Spleen (tissue), 11 donors: ENCODE data around the gene FOXM1. TPM values are rescaled to one million over a fixed set of nuclear protein-coding genes. Genes with fewer than 3 reads are reported as not detected.

ENCODE experiments used
- DNase-seq: peaks from one replicate; pipeline ENCODE4 v3.0.0-alpha.2; 2020
- H3K27ac ChIP-seq, 8 donors: fragments of 200-600 bp; sonication (generic) in 7 of 8; 1 replicate in 4 of 8; 2 replicates in 4 of 8; pipeline versions ENCODE4 v1.5.0 to v1.8.0; 2016 to 2021; ENCODE audit warnings: inconsistent platforms in 4 of 8, mild to moderate bottlenecking in 4 of 8, moderate library complexity in 1 of 8
- H3K27me3 ChIP-seq, 7 donors: fragments of 200-600 bp; sonication (generic) in 6 of 7; replicated peaks in 1 of 7; 1 replicate in 4 of 7; 2 replicates in 3 of 7; pipeline versions ENCODE4 v1.5.0 to v1.8.0; 2016 to 2021; ENCODE audit warnings: inconsistent platforms in 3 of 7, mild to moderate bottlenecking in 1 of 7
- H3K36me3 ChIP-seq, 6 donors: fragments of 200-600 bp; sonication (generic) in 5 of 6; 1 replicate in 4 of 6; 2 replicates in 2 of 6; pipeline versions ENCODE4 v1.5.0 to v1.8.0; 2016 to 2021; ENCODE audit warnings: inconsistent platforms in 2 of 6
- H3K4me1 ChIP-seq, 6 donors: fragments of 200-600 bp; sonication (generic) in 5 of 6; 1 replicate in 3 of 6; 2 replicates in 3 of 6; pipeline versions ENCODE4 v1.5.0 to v1.8.0; 2016 to 2021; ENCODE audit warnings: inconsistent platforms in 3 of 6
- H3K4me3 ChIP-seq, 8 donors: fragments of 200-600 bp; sonication (generic) in 7 of 8; 1 replicate in 4 of 8; 2 replicates in 4 of 8; pipeline versions ENCODE4 v1.5.0 to v1.8.0; 2016 to 2021; ENCODE audit warnings: inconsistent platforms in 4 of 8, mild to moderate bottlenecking in 4 of 8, moderate library complexity in 2 of 8
- H3K9me3 ChIP-seq, 8 donors: fragments of 200-600 bp; sonication (generic) in 7 of 8; 1 replicate in 4 of 8; 2 replicates in 4 of 8; pipeline versions ENCODE4 v1.5.0 to v1.8.0; 2016 to 2021; ENCODE audit warnings: inconsistent platforms in 4 of 8
- POLR2A ChIP-seq, 3 donors: fragments of 450-650 bp; IDR thresholded peaks; one replicate each; pipeline ENCODE4 v1.5.1; 2017; ENCODE audit warnings: antibody characterized with exemption in 3 of 3, mild to moderate bottlenecking in 1 of 3
- POLR2AphosphoS5 ChIP-seq, 3 donors: sonication (generic); formaldehyde crosslinking; IDR thresholded peaks; one replicate each; pipeline ENCODE4 v1.5.1; 2017; ENCODE audit warnings: antibody characterized with exemption in 3 of 3
- WGBS, 5 donors: extraction: QIAGEN DNeasy Blood & Tissue Kit in 3 of 5; methylation state at CpG; one replicate each; pipeline versions ENCODE4 v1.1.5 to v1.1.7; 2013 to 2018; 5-methylcytosine and 5-hydroxymethylcytosine counted together
- intact Hi-C: fragments of 100-400 bp; cut with DNase I; formaldehyde crosslinking; loops from one replicate; pipeline ENCODE4 v1.15.0; 2023; ENCODE audit warnings: low total_unique reads
- polyA plus RNA-seq, 3 donors: library from polyadenylated mRNA; stranded (reverse); fragments of 200-250 nt; gene quantifications; one replicate each; pipeline ENCODE4 v1.2.1, GENCODE V29; 2013
- total RNA-seq, 7 donors: library from RNA; depleted of rRNA in 3 of 7; stranded (reverse); fragments of >200 nt in 3 of 7; fragmentation: NEBNext Ultra II Directional in 4 of 7; extraction: Animal tissue kit (Norgen Biotek cat#: 25700) in 4 of 7; gene quantifications; one replicate each; pipeline versions ENCODE4 v1.1.0 to v1.2.1, GENCODE V29; 2016 to 2021
- TF ChIP-seq, protein P1 (sequence below), 11 experiments: fragments of 200-600 bp in 7 of 11; fragments of 450-650 bp in 4 of 11; sonication (generic) in 4 of 11; IDR thresholded peaks in 8 of 11; conservative IDR thresholded peaks in 3 of 11; 1 replicate in 7 of 11; 2 replicates in 4 of 11; pipeline versions ENCODE4 v1.4.0 to v1.8.0; 2016 to 2021; ENCODE audit warnings: antibody characterized with exemption in 11 of 11, inconsistent platforms in 4 of 11, mild to moderate bottlenecking in 1 of 11
- donor health status: healthy with polysubstance abuse.
- donor health status: DM: no; HTN: no; CAD: no; lungs with moderate emphysema.
- donor health status: DM: no; HTN: no; CAD: no.
- donor health status: Bipolar disorder and iron deficiency.
- donor health status: healthy.
- donor health status: DM: no; HTN: no; CAD: no.
- donor health status: DM: yes; HTN: yes; CAD: no.

Gene FOXM1
- total and polyA plus RNA-seq, 10 donors: 1.8 to 10.2 (median 4.5) TPM

DNA sequence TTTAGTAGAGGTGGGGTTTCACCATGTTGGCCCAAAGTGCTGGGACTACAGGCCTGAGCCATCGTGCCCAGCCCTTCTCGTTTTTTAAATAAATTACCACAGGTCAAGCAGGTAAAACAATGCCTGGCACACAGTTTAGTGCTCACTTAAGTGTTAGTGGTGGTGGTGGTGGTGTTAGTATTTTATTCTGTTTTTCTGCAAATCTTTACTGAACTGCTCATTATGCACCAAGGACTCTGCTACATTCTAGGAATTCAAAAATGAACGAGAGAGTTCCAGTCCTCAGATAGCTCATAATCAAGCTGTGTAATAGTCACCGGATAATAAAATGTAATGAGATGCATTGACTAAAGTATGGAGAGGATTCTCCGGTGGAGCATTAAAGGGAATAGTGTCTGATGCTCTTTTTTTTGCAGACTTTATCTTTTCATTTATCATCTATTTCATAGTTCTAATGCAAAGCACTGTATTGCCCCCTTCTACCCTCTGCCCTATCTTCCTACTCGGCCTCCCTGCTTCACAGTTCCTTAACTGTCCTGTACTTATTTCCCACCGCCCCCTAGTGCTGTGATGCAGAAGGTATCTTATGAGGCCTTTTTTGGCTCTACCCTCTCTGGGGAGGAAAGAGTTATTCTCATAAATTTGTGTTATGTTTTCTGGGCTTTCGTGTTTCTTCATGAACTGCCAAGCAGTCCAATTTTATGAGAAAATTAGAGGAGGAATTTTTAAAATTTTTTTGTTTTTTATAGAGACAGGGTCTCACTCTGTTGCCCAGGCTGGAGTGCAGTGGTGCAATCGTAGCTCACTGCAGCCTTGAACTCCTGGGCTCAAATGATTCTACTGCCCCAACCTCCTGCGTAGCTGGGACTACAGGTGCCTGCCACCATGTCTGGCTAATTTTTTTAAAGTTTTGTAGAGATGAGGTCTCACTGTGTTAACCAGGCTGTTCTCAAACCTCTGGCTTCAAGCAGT, 63.5 kb downstream of the FOXM1 start:
- Histone ChIP-seq H3K27me3 (no peaks in the 10 kb centered on the region), H3K36me3 (peaks cover 0 to 42% (median 17%) of the 10 kb centered on the region in 6 donors), H3K9me3 (no peaks in the 10 kb centered on the region), H3K4me1 (peaks cover 16 to 40% (median 33%) of the 10 kb centered on the region in 6 donors), H3K4me3 (peak overlapping the region; percentile 59 to 91 (median 75)), H3K27ac (peak overlapping the region; percentile 90 to 98 (median 94))
- TF ChIP-seq POLR2AphosphoS5 (IDR thresholded peaks at IDR 0.05) (no peak), POLR2A (IDR thresholded peaks at IDR 0.05) (no peak)
- TF ChIP-seq, protein P1, sequence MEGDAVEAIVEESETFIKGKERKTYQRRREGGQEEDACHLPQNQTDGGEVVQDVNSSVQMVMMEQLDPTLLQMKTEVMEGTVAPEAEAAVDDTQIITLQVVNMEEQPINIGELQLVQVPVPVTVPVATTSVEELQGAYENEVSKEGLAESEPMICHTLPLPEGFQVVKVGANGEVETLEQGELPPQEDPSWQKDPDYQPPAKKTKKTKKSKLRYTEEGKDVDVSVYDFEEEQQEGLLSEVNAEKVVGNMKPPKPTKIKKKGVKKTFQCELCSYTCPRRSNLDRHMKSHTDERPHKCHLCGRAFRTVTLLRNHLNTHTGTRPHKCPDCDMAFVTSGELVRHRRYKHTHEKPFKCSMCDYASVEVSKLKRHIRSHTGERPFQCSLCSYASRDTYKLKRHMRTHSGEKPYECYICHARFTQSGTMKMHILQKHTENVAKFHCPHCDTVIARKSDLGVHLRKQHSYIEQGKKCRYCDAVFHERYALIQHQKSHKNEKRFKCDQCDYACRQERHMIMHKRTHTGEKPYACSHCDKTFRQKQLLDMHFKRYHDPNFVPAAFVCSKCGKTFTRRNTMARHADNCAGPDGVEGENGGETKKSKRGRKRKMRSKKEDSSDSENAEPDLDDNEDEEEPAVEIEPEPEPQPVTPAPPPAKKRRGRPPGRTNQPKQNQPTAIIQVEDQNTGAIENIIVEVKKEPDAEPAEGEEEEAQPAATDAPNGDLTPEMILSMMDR (IDR thresholded peaks at IDR 0.05 in 8 of 11, conservative IDR thresholded peaks at IDR 0.05 in 3 of 11): peak in 10 of 11 experiments; percentile 30 to 68 (median 57)
- DNase-seq: peak; percentile 37
- intact Hi-C loops: no loop called here
- WGBS, 5 donors: 12 to 20% (median 16%) methylated on average over 10 of the region's 10 CpGs

DNA sequence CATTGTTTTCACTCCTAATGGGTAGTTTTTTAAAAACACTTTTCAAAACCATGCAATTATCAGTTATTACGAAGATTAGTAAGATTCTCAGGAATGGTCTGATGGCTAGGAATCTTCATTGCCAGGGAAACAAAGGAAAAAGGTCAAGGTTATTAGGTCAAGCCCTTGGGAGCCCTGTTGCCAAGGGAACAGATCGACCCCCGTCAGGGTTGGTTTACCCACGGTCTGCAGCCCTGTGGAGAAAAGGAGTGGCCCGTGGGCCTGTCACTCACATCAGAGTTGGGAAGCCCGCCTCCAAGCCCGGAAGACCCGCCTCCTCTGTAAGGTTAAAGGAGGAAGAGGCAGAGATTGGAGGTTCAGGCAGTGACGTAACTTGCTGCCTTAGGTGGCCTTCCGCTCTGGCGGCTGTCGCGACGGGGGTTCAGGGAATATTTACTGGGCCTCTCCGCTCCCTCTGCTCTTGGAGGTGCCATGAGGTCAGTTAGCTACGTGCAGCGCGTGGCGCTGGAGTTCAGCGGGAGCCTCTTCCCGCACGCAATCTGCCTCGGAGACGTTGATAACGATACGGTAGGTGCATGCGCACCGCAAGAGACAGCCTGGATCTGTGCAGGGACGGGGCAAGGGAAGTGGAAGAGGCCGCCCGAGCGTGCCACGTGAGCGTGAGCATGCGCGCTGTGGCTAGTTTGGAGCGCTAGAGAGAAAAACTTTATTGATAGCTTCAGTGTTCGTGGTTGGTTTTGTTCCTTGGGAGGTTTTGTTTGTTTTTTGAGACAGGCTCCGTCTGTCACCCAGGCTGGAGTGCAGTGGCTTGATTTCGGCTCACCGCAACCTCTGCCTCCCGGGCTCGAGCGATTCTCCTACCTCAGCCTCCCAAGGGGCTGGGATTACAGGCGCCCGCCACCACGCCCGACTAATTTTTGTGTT, 64.4 kb downstream of the FOXM1 start, which contains the start of gene ITFG2:
Gene ITFG2 (plus strand): TSS at position 379 of the 924 bp plus-strand sequence. CDS start 93 bp downstream, at position 472.
- H3K4me3 ChIP-seq: peak within 1 kb of the TSS; percentile 59 to 91 (median 75)
- WGBS, 5 donors: 0 to 2% (median 1%) methylated on average over 25 to 48 of the region's 48 CpGs
- peaks cover 0 to 33% (median 8%) of the 10 kb centered on the region in 6 donors for H3K36me3 ChIP-seq
- H3K9me3 ChIP-seq: no peaks in the 10 kb centered on the region
- H3K27me3 ChIP-seq: no peaks in the 10 kb centered on the region
- TF ChIP-seq POLR2A (IDR thresholded peaks at IDR 0.05): peak; percentile 27 to 88 (median 85)
- peak; percentile 99 for TF ChIP-seq POLR2AphosphoS5 (IDR thresholded peaks at IDR 0.05)
- TF ChIP-seq, protein P1 (IDR thresholded peaks at IDR 0.05 in 8 of 11, conservative IDR thresholded peaks at IDR 0.05 in 3 of 11): peak in 3 of 11 experiments; percentile 14 to 33 (median 28)
- H3K27ac ChIP-seq: peak within 1 kb of the TSS; percentile 90 to 98 (median 94)
- intact Hi-C loops: no loop called here
- H3K4me1 ChIP-seq: peaks cover 16 to 40% (median 33%) of the 10 kb centered on the region in 6 donors
- DNase-seq: peak; percentile 99

DNA sequence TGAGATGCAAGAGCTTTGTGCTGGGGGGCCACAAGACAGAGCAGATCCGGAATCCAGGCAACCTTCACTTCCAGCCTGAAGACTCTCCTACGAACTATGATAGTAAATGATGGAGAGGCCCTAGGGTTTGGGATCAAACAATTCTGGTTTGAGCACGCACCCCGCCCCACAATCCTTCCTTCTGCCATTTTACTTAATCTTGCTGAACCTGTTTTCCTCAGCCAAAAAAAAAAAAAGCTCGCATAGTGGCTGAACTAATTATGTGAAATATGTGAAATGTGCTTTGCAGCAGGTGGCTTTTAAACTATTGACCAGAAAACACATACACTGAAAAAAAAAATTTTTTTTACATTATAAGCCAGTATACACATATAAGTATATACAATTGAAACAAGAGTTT, 65.2 kb downstream of the FOXM1 start:
- 83 to 88% (median 87%) methylated on average over 5 of the region's 5 CpGs for WGBS, 5 donors
- TF ChIP-seq POLR2A (IDR thresholded peaks at IDR 0.05): no peak
- TF ChIP-seq POLR2AphosphoS5 (IDR thresholded peaks at IDR 0.05): no peak
- TF ChIP-seq, protein P1 (IDR thresholded peaks at IDR 0.05 in 8 of 11, conservative IDR thresholded peaks at IDR 0.05 in 3 of 11): no peak
- Histone ChIP-seq H3K4me3 (peak overlapping the region in 7 of 8 donors; percentile 59 to 91 (median 72)), H3K4me1 (peaks cover 16 to 40% (median 33%) of the 10 kb centered on the region in 6 donors), H3K27ac (peak overlapping the region in 7 of 8 donors; percentile 90 to 98 (median 94)), H3K9me3 (no peaks in the 10 kb centered on the region), H3K27me3 (no peaks in the 10 kb centered on the region), H3K36me3 (peaks cover 0 to 26% (median 3%) of the 10 kb centered on the region in 6 donors)
- intact Hi-C loops: no loop called here
- peak; percentile 31 for DNase-seq

Other genes starting within 250 kb of the FOXM1 start
- gene FKBP4, start 82.2 kb downstream of the FOXM1 start, total RNA-seq: 10 to 100 TPM; 14.3 to 65.6 (median 27.4) TPM
- 10 to 100 TPM in 2 of 3 donors, 1 to 10 TPM in 1; 8.3 to 24.5 (median 15.8) TPM for gene FKBP4, start 82.2 kb downstream of the FOXM1 start, polyA plus RNA-seq
- 10 to 100 TPM; 42.7 to 79.3 (median 55.0) TPM for gene ITFG2, start 64.5 kb downstream of the FOXM1 start, total RNA-seq
- gene ITFG2, start 64.5 kb downstream of the FOXM1 start, polyA plus RNA-seq: 10 to 100 TPM; 28.9 to 44.3 (median 41.4) TPM
- 10 to 100 TPM in 6 of 7 donors, 1 to 10 TPM in 1; 6.8 to 18.8 (median 10.7) TPM for gene NRIP2, start 42.1 kb downstream of the FOXM1 start, total RNA-seq
- gene NRIP2, start 42.1 kb downstream of the FOXM1 start, polyA plus RNA-seq: 1 to 10 TPM; 1.3 to 2.6 (median 1.5) TPM
- not detected for gene TEX52, start 20.1 kb downstream of the FOXM1 start, total RNA-seq
- gene TEX52, start 20.1 kb downstream of the FOXM1 start, polyA plus RNA-seq: not detected
- gene RHNO1, start within 50 bp of the FOXM1 start, total RNA-seq: 10 to 100 TPM; 15.9 to 26.0 (median 22.9) TPM
- 10 to 100 TPM; 19.7 to 25.0 (median 23.6) TPM for gene RHNO1, start within 50 bp of the FOXM1 start, polyA plus RNA-seq
- 10 to 100 TPM in 6 of 7 donors, 1 to 10 TPM in 1; 9.6 to 15.7 (median 13.4) TPM for gene TULP3, start 13.7 kb upstream of the FOXM1 start, total RNA-seq
- 1 to 10 TPM; 3.5 to 6.8 (median 4.7) TPM for gene TULP3, start 13.7 kb upstream of the FOXM1 start, polyA plus RNA-seq
- 10 to 100 TPM; 14.2 to 24.2 (median 20.4) TPM for gene TEAD4, start 82.2 kb upstream of the FOXM1 start, total RNA-seq
- 10 to 100 TPM in 1 of 3 donors, 1 to 10 TPM in 2; 5.1 to 11.7 (median 5.3) TPM for gene TEAD4, start 82.2 kb upstream of the FOXM1 start, polyA plus RNA-seq
- gene TSPAN9, start 200.2 kb upstream of the FOXM1 start, total RNA-seq: 10 to 100 TPM; 22.7 to 51.1 (median 37.0) TPM
- gene TSPAN9, start 200.2 kb upstream of the FOXM1 start, polyA plus RNA-seq: 10 to 100 TPM in 1 of 3 donors, 1 to 10 TPM in 2; 3.6 to 13.5 (median 4.7) TPM